GM18502 (cell line): ENCODE measurements around the gene DENND4C.
"Not testable (repeated sequence)": the region's sequence is repeated elsewhere in the genome, so short reads cannot be mapped to it uniquely, and the experiment has no call there.

Source experiments
- ATAC-seq: cut with Tn5 transposase; IDR thresholded peaks from one replicate; pipeline ENCODE4 v1.9.1; 2021; ENCODE audit warnings: mild to moderate bottlenecking; ENCODE audit not compliant: unreplicated experiment, poor library complexity

The DENND4C gene

GRCh38 chr9:19405771-19406170, 175.3 kb downstream of the DENND4C start:
- ATAC-seq, result no peak

DNA sequence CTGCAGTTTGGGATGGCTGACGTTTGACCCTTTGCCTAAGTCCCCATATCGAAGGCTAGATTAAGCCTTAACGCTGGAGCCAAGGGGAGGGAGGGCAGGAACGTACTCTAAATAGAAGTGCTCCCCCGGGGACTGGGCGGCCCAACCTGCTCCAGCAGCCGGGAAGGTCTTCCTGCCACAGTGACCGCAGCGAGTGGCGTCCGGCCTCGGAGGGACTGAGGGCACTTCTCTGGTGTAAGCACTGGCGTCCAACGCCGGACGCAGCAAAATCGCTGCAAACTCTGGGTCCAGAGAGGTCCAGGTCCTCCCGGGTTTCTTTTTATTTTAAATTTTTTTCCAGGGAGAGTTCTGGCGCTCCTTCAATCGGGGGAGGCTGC, 177.8 kb downstream of the DENND4C start:
- peak; percentile 4 for ATAC-seq

GRCh38 chr9:19408693-19409400, 178.4 kb downstream of the DENND4C start, which contains the start of gene ACER2:
Gene ACER2 (plus strand): TSS chr9:19409009. CDS start chr9:19409085, 76 bp downstream.
- ATAC-seq, result peak; percentile 96

GRCh38 chr9:19409401-19410194, 179.1 kb downstream of the DENND4C start:
- ATAC-seq, result peak; percentile 22

DNA sequence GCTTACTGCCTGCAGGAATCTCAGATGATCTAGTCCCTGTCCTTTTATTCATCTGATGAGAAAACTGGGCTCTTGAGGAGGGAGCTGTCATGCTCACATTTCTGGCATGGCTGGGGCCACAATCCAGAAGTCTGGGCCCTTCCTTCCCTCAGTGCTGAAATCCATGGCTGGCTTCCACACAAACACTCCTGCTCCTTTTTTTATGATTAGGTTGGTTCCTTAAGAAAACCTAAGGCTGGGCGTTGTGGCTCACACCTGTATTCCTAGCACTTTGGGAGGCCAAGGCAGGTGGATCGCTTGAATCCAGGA, 179.7 kb downstream of the DENND4C start:
- no peak for ATAC-seq

DNA sequence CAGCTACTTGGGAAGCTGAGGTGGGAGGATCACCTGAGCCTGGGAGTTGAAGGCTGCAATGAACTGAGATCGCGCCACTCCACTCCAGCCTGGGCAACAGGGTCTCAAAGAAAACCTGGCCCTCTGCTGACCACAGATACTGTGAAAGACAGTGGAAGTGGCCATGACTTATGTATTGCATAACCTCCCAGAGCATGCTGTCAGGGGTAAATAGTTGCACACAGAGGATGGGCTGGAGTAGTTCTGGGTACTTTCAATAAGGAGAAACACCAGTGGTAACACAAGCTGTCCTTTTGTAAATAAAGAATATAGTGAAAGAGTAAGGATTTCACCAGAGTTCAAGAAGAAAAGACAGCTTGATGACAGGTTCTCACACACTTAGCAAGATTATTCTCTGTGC, 180.1 kb downstream of the DENND4C start:
- ATAC-seq, result no peak

DNA sequence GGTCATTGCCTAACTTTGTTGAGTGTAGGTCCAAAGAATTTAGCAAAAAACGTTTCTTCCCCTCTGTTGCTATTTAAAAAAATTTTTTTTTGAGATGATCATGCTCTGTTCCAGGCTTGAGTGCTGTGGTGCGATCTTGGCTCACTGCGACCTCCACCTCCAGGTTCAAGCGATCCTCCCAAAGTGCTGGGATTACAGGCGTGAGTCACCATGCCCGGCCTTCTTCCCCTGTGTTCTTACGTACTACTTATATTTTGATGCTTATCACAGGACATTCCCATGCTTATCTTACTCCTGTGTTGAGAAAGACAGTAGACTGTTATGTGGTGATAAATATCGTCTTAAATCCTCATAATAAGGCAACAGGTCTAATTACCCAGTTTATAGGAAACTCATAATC, 180.8 kb downstream of the DENND4C start:
- ATAC-seq, result no peak

- not testable (repeated sequence) for ATAC-seq
Measured at GRCh38 chr9:19413456-19413855, 183.0 kb downstream of the DENND4C start.

- ATAC-seq, result no peak
Measured at GRCh38 chr9:19416143-19416542, 185.7 kb downstream of the DENND4C start.

- ATAC-seq, result no peak
Measured at GRCh38 chr9:19420877-19421276, 190.4 kb downstream of the DENND4C start.
